NCI-H526 treated with DMSO at 0.1 percent for 48 hours (cell line): Measurements from ENCODE around the gene INVS.
"Not testable (repeated sequence)": the region's sequence is repeated elsewhere in the genome, so short reads cannot be mapped to it uniquely, and the experiment has no call there.

Experiments used
- DNase-seq: peaks from one replicate; lab custom pipeline; 2025; lab: John Stamatoyannopoulos, UW

The INVS gene

GRCh38 chr9:100084734-100085133 lies 14.3 kb upstream of the INVS start:
- DNase-seq, result no peak

DNA sequence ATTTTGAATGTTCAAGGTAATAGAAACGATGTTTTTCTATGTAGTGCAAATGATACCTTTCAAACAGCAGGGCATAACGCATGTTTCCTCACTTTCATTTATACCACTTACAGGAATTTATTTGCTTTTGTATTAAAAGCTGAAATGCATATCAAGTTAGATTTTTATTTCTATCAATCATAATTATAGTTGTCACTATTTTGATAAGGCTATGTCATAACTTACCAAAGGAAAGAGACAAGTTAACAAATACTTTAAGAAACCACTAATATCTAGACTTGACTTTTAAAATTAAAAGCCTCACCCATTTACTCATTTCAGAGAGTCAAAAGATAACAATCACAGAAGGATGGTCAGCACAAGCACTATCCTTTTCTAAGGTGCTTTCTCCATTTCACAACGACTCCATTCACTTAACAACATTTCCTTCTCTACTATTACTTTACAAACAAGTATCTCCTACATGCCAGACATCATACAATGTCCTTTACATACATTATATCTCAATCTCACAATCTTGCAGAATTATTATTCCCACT lies 12.9 kb upstream of the INVS start:
- no peak for DNase-seq

- no peak for DNase-seq
These were observed 11.8 kb upstream of the INVS start for GRCh38 chr9:100087218-100087617.

DNA sequence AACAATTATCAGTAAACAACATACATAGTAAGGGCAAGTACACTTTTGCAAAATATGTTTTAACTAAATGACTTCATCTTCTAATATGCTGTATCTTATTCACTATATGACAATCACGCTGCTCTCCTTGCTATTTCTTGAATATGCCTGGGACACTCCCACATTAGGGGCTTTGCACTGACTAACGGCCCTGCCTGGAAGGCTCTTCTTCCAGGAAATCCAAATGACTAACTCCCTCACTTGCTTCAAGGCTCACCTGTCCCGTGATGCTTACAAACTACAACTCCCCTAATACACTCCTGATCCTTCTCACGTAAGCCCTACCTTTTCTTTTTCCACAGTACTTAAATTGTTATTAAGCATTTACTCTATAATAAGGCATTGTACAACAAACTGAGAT lies 10.8 kb upstream of the INVS start:
- DNase-seq, result no peak

DNA sequence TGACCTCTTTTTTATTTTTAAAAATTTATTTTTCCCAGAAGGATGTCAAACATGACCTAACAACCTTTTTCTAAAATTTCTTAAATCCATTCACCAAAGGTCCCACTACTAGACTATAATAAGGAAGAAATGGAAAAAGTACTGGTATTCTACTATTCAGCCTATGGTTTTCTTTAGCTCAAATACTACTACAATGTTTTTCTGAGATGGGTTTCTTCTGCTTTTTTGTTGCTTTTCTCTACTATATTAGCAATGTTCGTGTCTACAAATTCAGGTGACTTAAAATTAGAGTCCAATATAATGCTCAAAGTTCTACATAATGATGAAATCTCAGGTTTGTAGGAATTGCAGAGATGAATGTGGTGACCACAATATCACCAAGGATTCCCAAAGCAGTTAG lies 8.2 kb upstream of the INVS start:
- no peak for DNase-seq

DNA sequence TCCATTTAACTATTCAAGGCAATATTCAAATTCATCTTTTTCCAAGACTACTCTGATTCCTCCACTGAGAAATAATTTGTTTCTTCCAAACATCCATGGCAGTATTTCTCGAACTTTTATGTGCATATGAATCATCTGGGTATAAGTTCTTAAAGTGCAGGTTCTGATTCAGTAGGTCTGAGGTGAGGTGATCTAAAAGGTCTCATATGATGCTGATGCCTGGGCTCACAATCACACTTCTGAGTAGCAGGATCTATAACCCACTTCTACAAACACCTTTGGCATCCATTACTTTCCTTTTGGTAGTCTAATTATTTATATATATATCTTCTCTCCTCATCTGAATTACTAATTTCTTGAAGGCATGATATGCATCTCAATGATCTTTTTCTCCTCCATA lies 7.4 kb upstream of the INVS start:
- DNase-seq, result no peak

- no peak for DNase-seq
These were observed 7.0 kb upstream of the INVS start for GRCh38 chr9:100092066-100092465.

GRCh38 chr9:100094411-100094810 lies 4.6 kb upstream of the INVS start:
- not testable (repeated sequence) for DNase-seq

DNA sequence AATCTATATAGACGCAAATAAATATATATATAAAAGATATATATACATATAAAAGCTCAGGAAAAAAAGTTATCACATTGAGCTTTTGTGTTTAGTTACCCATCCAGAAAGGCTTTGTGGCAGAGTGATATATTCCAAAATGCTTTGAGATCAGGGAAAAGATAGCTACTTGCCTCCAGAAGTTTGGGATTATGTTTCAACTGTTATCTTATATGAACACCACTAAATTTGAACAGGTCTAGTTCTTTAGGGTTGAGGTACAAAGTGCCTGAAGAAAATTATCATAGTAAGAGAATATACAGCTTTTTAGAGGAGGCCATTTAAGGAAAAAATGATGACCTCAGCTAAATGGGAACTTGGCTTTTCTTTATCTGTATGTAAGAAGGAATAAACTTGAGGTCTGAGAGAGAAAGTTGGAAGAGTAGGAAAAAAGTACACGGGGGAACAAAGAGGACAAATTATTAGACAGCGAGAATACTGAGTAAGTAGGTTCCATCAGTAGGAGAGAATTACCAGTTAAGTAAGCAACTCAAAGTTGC lies 2.6 kb upstream of the INVS start:
- DNase-seq, result no peak

- peak; percentile 69 for DNase-seq
These were observed 777 bp upstream of the INVS start for GRCh38 chr9:100098046-100098886.

DNA sequence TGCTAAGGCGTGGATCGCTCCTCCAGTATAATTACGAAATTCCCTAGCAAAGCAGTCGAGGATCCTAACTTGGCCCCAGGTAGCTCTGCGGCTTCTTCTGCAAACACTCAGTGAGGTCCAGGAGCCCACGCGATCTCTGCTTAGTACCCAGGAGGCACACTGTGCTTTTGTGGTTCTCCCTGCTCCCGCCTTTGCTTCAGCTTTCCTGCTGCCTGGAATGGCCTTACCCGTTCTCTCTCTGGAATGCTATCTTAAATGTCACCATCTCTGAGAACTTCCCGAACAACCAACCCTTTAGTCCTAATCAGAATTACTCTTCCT lies 639 bp downstream of the INVS start:
- DNase-seq, result peak; percentile 51

GRCh38 chr9:100100146-100100667 lies 1.2 kb downstream of the INVS start:
- no peak for DNase-seq

DNA sequence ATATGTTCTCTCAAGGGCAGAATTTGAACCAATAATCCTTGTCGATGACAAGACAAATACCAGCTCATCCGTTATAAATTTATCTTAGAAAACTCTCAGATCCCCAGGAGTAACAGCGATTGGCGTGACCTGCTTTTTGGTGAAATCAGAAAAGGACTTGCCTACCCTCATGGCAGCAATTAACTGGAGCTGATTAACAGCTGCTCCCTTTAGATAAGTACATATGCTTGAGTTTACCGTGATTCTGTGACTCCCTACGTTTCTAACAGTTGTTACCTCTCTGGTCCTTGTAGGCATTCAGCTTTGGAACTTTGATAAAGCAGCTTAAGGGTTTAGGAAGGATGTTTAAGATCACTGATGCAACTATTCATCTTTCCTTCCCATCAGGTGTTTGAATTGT lies 2.6 kb downstream of the INVS start:
- no peak for DNase-seq

GRCh38 chr9:100104314-100104713 lies 5.3 kb downstream of the INVS start:
- no peak for DNase-seq

DNA sequence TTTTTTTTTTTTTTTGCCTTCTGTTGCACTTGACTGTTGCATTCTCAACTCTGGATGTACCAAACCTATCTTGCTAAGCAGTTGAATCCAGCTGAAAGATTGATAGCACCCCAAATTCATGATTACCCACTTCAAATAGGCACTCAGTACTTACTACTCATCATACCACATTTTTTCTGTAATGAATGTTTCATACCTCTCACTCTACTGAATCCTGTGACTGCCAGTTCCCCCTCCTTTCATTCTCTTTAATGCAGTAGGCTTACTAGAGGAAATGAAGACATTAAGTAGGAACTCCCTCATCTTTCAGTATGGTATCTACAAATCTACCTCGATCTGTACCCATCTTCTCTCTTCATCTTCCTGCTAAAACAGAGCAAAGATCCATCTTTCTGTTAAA lies 6.8 kb downstream of the INVS start:
- DNase-seq, result no peak

DNA sequence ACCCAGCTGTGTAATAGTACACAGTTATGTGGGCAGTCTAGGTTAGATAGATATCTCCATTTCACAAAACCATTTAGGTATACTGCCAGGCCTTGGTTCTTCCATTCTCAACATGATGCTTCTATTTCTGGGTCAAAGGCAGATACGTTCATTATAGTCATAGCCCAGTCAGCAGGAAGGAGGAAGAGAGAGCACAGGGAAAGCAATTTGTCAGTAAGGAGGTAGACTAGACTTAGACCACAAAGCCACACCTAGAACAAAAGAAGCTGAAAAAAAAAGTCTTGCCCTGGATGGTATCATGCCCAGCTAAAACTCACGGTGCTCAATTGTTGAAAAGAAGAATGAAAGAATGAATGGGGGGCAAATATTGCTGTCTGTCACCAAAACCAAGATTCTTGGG lies 7.6 kb downstream of the INVS start:
- no peak for DNase-seq

DNA sequence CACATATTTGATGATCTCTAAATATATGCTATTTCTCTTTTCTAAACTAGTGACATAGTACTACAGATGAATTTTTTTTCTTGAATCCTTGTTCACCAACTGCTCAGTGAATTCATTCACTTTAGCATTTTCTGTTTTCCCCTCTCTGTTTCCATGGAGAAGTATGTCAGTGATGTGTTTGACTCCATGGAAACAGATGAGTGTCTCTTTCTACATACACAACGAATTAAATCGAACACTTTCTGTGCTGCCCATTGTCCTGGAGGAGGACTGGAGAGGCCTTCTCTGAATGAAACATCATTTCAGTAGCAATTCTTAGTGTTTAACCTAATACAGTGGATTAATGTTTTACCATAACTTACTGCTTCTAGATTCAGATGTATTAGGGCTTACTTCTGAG lies 9.5 kb downstream of the INVS start:
- DNase-seq, result no peak

GRCh38 chr9:100111235-100111634 lies 12.2 kb downstream of the INVS start:
- no peak for DNase-seq

GRCh38 chr9:100112677-100113336 lies 13.8 kb downstream of the INVS start:
- DNase-seq, result no peak

GRCh38 chr9:100117316-100117715 lies 18.3 kb downstream of the INVS start:
- no peak for DNase-seq

DNA sequence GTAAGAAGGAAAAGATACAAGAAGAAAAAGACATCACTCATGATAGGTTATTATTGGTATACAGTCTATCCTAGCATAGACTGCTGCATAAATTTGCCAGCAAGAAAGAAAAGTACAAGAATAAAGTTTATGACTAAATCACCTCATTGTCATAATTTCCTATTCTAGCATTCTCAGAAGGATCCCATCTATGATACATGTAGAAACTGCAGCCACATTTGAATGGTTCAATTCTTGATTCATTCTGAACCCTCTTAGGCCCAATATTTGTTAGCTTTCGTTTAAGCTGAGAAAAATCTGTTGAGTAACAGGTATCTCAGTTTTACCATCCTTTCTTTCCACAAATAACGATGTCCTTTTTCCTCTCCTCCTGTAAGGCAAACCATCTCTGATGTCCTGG lies 21.2 kb downstream of the INVS start:
- no peak for DNase-seq

DNA sequence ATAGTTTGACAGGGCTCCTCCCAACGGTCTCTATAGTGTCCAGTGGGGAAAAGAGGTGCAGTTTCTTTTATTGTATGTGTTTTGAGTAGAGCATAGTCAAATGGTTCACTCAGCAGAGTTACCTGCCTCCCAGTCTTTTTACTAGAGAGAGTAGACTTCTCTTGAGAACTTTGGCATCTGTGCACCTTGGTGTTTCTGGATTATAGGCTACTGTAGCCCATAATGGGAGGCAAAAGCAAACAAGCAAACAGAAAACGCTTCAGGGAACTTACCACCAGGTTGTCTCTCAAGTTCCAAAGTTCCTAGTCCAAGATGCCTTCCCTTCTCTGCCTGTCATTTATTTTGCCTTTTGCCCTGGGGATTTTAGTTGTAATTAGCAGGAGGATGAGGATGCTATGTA lies 26.2 kb downstream of the INVS start:
- no peak for DNase-seq

DNA sequence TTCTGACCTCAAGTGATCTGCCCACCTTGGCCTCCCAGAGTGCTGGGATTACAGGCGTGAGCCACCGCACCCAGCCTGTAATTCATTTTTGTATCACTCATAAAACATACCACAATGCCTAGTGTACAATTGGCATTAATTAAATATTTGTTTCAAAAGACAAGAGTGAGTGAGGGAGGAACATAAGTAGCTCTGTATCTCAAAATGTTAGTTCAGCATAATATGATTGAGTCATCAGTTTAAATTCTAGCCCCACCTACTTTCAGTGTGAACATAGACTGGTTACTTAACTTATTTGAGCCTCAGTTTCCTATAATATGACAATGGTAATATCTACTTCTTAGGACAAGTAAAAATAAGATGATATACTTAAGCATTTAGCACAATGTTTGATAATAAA lies 26.9 kb downstream of the INVS start:
- no peak for DNase-seq
